GM19351 (cell line): ENCODE measurements around the gene RC3H2.

ENCODE experiments used
- ATAC-seq: cut with Tn5 transposase; IDR thresholded peaks from one replicate; pipeline ENCODE4 v1.9.1; 2021; ENCODE audit warnings: mild to moderate bottlenecking, moderate library complexity; ENCODE audit not compliant: unreplicated experiment

The RC3H2 gene

DNA sequence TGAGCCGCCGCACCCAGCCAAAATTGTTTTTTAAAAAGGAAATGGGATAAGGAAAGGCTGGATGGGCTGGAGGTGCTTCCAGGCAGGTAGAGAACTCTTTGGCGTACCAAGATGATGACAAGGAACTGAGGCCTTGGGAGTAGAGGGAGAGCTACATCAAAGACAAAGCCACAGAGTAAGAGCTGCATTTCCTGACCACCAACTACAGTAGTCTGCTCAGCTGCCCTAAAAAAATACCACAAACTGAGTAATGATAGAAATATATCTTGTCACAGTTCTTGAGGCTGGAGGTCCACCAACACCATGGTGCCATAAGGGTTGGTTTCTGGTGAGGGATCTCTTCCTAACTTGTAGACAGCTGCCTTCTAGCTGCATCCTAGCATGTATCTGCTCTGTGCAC, 97.0 kb downstream of the RC3H2 start:
- no peak for ATAC-seq

DNA sequence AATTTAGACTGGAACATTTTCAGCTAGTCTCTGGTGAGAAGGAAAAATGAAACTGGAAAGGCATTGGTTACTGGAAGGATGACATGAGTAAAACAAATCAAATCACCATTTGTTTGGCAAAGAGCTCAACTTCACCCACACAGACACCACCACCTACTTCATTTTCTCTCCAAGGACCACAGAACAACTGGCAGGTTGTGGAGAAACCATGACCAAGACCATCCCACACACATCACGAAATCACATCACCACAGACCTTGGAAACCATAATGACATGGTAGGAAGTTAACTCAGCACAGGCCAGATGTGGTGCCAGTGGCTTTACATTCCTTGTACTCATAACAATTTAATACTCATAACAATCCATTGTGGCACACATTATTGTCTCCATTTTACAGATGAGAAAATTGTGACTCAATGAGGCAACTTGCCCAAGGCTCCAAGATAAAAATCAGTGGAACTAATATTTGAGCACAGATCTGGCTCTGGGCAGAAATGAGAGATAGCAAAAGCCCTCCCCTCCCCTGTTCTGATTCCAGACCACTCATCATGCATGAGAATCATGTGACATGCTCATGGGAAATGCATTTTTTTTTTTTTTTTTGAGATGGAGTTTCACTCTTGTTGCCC, 97.8 kb downstream of the RC3H2 start:
- no peak for ATAC-seq

DNA sequence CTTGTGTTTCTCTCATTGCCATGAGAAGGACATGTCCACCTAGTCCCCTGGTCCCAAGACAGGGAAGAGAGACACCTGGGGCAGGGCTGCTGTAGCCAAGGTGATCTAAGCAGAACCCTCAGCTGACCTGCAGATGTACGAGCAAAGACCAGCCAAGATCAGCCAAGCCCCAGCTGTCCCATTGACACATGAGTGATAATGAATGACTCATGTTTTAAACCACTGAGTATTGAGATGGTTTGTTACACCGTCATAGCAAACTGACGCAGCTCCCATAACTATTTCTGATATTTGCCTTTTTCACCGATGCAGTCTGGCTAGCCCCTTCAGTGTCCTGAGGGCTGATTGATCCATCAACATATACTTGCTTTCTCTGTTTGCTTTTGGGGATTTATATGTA, 98.5 kb downstream of the RC3H2 start:
- ATAC-seq, result no peak

DNA sequence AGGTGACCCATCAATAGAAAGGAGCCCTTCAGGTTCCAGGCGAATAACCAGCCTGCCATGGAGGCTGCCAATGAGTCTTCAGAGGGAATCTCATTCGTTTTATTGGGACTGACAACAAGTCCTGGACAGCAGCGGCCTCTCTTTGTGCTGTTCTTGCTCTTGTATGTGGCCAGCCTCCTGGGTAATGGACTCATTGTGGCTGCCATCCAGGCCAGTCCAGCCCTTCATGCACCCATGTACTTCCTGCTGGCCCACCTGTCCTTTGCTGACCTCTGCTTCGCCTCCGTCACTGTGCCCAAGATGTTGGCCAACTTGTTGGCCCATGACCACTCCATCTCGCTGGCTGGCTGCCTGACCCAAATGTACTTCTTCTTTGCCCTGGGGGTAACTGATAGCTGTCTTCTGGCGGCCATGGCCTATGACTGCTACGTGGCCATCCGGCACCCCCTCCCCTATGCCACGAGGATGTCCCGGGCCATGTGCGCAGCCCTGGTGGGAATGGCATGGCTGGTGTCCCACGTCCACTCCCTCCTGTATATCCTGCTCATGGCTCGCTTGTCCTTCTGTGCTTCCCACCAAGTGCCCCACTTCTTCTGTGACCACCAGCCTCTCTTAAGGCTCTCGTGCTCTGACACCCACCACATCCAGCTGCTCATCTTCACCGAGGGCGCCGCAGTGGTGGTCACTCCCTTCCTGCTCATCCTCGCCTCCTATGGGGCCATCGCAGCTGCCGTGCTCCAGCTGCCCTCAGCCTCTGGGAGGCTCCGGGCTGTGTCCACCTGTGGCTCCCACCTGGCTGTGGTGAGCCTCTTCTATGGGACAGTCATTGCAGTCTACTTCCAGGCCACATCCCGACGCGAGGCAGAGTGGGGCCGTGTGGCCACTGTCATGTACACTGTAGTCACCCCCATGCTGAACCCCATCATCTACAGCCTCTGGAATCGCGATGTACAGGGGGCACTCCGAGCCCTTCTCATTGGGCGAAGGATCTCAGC, 104.8 kb downstream of the RC3H2 start, which contains the start of gene OR1K1:
Gene OR1K1 (plus strand): TSS at position 58 of the 995 bp plus-strand sequence. CDS start 0 bp downstream, at position 58.
- ATAC-seq, result no peak

DNA sequence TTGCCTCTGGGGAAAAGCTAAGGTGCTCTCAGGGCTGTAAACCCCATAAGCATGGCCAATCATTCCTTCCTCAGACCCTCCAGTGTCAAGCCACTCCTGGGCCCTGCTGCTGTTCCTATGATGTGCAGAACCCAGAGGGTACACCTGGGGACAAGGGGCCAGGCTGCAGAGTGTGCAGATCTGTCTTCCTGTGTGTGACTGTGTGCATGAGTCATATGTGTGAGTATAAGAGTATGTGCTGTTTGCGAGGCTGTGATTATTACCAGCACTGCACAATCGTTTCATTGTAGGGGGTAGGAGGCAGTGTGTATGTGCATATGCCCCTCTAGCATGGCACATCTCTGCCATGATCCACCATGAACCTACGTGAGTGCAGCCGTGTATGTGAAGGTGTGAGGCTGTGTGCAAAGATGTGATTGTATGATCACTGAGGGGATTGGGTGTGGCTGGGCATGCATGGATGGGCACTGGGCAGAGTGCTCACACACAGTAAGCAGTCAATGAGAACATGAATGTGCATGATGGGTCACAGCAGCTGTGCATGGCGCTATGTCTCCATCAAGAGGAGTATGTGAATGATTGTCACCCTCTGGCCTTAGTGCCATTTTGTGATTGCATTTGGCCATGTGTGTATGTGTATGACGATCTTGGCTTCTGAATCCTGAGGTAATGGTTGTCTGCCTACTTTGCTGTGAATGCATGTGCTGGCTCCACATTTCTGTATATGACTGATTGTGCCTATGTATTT, 107.7 kb downstream of the RC3H2 start:
- ATAC-seq, result no peak
